ENCODE measurements around the gene TPM4. TPM values are rescaled to one million over a fixed set of nuclear protein-coding genes. Genes with fewer than 3 reads are reported as not detected.
A peak's percentile ranks its signal among the peaks of the same experiment; 100 is the strongest.

TPM4 gene
- total and polyA plus RNA-seq, 2 of the 8 experiments (the other 6 are each of a cell fraction or from before 2014, with no cell fraction given): 160 to 359 TPM

GRCh38 chr19:16098416-16098768 is 22.1 kb downstream of the TPM4 start:
- Histone ChIP-seq H4K8ac (ENCODE audit: extremely low read depth, insufficient read depth, low read length) (no peak overlapping the region), H3K36me3 (ENCODE audit: control insufficient read depth in 2 of 4, insufficient read depth in 4 of 4, low read length in 3 of 4) (peaks cover 22 to 87% (median 68%) of the 10 kb centered on the region in 4 experiments), H2BK120ac (replicated peaks; ENCODE audit: low read depth, low read length) (no peak overlapping the region), H3K4me2 (ENCODE audit: insufficient read depth in 1 of 2, low read depth in 2 of 2, low read length in 2 of 2) (no peak overlapping the region), H2BK12ac (ENCODE audit: low read depth, low read length) (no peak overlapping the region), H2AFZ (ENCODE audit: low read length) (no peak overlapping the region), H2BK15ac (ENCODE audit: low read length) (no peak overlapping the region), H2BK20ac (ENCODE audit: low read length) (no peak overlapping the region), H3K18ac (ENCODE audit: extremely low read depth, low read length) (no peak overlapping the region), H3K4me1 (replicated peaks in 1 of 4; ENCODE audit: control insufficient read depth in 3 of 4, insufficient read depth in 4 of 4, low read length in 3 of 4) (no peaks in the 10 kb centered on the region), H3K4ac (replicated peaks; ENCODE audit: insufficient read length, low read depth, low read length) (no peak overlapping the region), H3K23ac (ENCODE audit: insufficient read length) (no peak overlapping the region), H3K14ac (ENCODE audit: insufficient read length) (no peak overlapping the region), H3K27ac (ENCODE audit: low read depth, low read length) (no peak overlapping the region), H2BK5ac (ENCODE audit: low read depth, low read length) (no peak overlapping the region), H4K5ac (ENCODE audit: insufficient read length, low read depth, low read length) (no peak overlapping the region), H3K9me3 (ENCODE audit: insufficient read depth in 2 of 2, low read depth in 1 of 2, low read length in 1 of 2) (no peaks in the 10 kb centered on the region), H3K9ac (replicated peaks in 1 of 4; ENCODE audit: extremely low read depth in 1 of 4, low read depth in 3 of 4, low read length in 3 of 4) (no peak overlapping the region), H3K4me3 (ENCODE audit: extremely low read depth in 1 of 4, insufficient read depth in 2 of 4, low read depth in 3 of 4, low read length in 4 of 4) (no peak overlapping the region), H3K27me3 (replicated peaks in 1 of 4; ENCODE audit: control insufficient read depth in 3 of 4, extremely low read depth in 1 of 4, insufficient read depth in 3 of 4, low read length in 3 of 4) (no peaks in the 10 kb centered on the region), H2AK5ac (ENCODE audit: low read depth, low read length) (no peak overlapping the region), H4K20me1 (replicated peaks in 1 of 2; ENCODE audit: control insufficient read depth in 1 of 2, insufficient read depth in 2 of 2, low read length in 2 of 2) (peaks cover 0 to 2% of the 10 kb centered on the region in 2 experiments), H3K23me2 (ENCODE audit: low read depth, low read length) (no peaks in the 10 kb centered on the region; the same call in 1 of the 2 replicates), H4K91ac (replicated peaks; ENCODE audit: insufficient read length, low read length) (no peak overlapping the region), H3K79me2 (ENCODE audit: control insufficient read depth in 1 of 2, insufficient read depth in 2 of 2, low read length in 2 of 2) (no peaks in the 10 kb centered on the region), H3K79me1 (ENCODE audit: low read depth, low read length) (no peaks in the 10 kb centered on the region), H3K56ac (replicated peaks; ENCODE audit: insufficient read length, low read depth, low read length) (no peak overlapping the region)
- no peak for DNase-seq (ENCODE audit: low read depth in 1 of 2, low spot score in 2 of 2)
- TF ChIP-seq CTBP2 (IDR thresholded peaks at IDR 0.05; ENCODE audit: borderline replicate concordance, insufficient read depth, insufficient read length, low read length) (no peak), SIX5 (IDR thresholded peaks at IDR 0.05; ENCODE audit: low read depth, low read length) (no peak), POLR2AphosphoS5 (IDR thresholded peaks at IDR 0.05; ENCODE audit: low read depth, low read length) (peak; percentile 9; the same call in 1 of the 2 replicates), RAD21 (IDR thresholded peaks at IDR 0.05 in 1 of 2, conservative IDR thresholded peaks at IDR 0.05 in 1 of 2; ENCODE audit: low read depth in 2 of 2, low read length in 2 of 2) (no peak)
- ChIA-PET CTCF (ENCODE audit: partially characterized antibody) (interaction anchor here (1.0 to 2.5 kb wide), 3 partner anchors 9 to 81 kb away, joined by 3 to 6 read pairs (median 4); no protein-coding TSS in a partner anchor), POLR2A (ENCODE audit: partially characterized antibody) (interaction anchor here (4.0 to 37.0 kb wide), 2 partner anchors 10 to 17 kb away, joined by 20 to 582 read pairs; partner anchors contain the start of gene TPM4)
- WGBS, 2 experiments (ENCODE audit: extremely low coverage in 1 of 2, insufficient coverage in 1 of 2, insufficient read length in 1 of 2, insufficient replicate concordance in 2 of 2, low coverage in 1 of 2, low lambda C conversion rate in 2 of 2, missing lambda C conversion rate in 1 of 2): 88% methylated on average over 6 of the region's 6 CpGs; no CpG with 5 or more reads in 1 of the 2 experiments
- no peak for FAIRE-seq
